Activated T-cell treated with anti-CD3 and anti-CD28 coated beads for 1 hour (primary cell): ENCODE measurements around the gene GUF1.
"Not testable (repeated sequence)": the region's sequence is repeated elsewhere in the genome, so short reads cannot be mapped to it uniquely, and the experiment has no call there.

Source experiments
- DNase-seq: peaks from one replicate; pipeline ENCODE4 v3.0.0-alpha.2; 2020; ENCODE audit warnings: low read depth

Gene GUF1

GRCh38 chr4:44701037-44701436 is 22.8 kb downstream of the GUF1 start:
- DNase-seq: no peak

DNA sequence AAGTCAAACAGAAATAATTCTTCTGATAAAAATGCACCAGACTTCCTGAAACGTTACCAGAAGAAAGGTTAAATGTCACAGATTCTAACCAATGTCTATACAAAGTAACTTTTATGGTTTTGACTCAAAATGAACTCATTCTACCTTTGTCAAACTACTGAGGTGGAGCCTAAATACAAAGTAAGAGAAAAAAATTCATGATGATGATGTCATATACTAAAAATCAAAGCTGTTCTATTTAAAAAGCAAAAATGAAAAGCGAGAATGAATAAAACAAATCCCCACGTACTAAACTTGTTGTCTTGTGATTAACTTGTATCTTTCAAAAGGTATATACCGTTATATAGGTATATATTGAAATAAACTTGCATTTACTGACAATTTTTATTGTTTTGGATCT is 26.5 kb downstream of the GUF1 start:
- DNase-seq: no peak

DNA sequence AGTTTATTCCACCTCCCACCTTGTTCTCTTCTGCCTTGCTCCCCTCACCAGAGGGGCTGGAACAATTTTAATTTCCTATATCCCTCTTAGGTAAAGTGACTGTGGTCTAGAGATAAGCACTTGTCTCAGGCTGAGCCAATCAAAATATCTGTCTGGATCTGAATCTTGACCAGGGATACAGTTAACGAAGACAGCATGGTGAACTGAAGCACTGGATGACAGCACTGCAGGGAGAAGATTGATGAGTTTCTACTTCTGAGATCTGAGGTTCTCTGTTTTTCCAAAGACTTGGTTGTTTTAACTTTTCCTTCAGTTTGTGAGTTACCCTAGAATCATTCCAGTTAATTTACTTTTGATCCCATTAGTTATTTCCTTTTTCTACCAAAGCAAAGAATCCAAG is 34.9 kb downstream of the GUF1 start:
- no peak for DNase-seq

GRCh38 chr4:44716597-44716996 is 38.4 kb downstream of the GUF1 start:
- no peak for DNase-seq

DNA sequence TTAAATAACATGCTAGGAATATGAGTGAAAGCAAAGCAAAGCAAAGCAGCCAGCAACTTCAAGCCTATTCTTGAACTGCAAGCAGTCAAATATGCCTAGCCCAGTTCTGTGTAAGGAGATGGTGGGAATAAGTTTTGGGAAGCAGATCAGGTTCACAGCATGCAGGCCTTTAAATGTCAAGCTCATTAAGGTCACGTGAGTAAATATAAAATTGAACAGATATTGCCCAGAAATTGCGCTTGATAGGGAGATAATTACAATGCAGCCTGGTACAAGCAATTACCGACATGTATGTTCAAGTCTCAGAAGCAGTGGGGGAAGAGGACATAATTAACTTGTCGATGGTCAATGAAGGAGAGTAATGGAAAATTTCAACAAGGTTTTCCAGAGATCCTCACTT is 42.2 kb downstream of the GUF1 start:
- DNase-seq: no peak

GRCh38 chr4:44722001-44722400 is 43.8 kb downstream of the GUF1 start:
- no peak for DNase-seq

DNA sequence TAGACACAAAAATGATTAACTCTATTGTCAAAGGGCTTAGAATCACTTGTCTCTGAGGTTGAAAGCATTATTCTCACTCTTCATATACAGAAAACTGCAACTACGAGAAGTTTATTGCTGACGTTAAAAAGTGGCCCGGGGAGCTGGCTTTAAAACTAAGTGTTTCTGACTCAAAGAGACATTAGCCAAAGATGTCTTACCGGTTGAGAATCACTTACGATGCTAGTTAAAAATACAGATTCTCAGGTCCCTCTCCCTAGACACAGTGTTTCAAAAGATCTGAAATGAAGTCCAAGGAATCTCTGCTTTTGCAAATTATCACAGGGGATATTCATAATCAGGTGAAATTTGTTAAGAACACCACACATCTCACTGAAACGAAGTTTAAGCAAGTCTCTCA is 46.9 kb downstream of the GUF1 start:
- no peak for DNase-seq

DNA sequence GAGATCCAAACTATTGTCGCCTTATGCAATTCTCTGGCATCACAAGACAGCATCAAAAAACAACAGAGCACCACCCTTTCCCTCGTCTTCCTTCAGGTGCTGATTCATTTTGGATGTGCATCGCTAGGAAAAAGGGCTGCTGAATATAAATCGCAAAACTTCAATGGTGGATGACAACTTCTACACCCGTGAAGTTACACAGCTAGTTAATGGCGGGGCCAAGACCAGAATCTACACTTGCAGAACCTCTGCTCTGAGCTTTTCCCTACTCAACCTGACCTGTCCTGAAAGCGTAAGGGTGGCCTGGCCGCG is 47.5 kb downstream of the GUF1 start:
- no peak for DNase-seq

- DNase-seq: peak; percentile 72
Observed at GRCh38 chr4:44726038-44726871, 48.0 kb downstream of the GUF1 start, which contains the start of gene GNPDA2. Gene GNPDA2, minus strand, starts transcription at chr4:44726556. Its CDS starts 4,349 bp downstream, at chr4:44722207.

DNA sequence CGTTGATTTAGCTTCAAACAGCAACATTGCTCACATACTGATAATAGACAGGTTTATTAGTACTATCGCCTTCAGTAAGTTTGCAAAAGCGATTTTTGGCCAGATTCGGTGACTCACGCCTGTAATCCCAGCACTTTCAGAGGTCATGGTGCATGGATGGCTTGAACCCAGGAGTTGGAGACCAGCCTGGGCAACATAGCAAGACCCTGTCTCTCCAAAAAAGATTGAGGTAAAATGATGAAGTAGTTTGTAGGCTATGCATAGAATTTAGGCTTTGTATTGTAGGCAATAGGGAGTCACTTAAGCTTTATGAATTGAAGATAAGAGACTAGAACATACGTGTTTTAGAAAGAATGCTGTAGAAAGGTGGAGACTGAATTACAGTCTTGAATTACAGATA is 49.3 kb downstream of the GUF1 start:
- no peak for DNase-seq

GRCh38 chr4:44728694-44729093 is 50.5 kb downstream of the GUF1 start:
- DNase-seq: not testable (repeated sequence)

GRCh38 chr4:44736900-44737299 is 58.7 kb downstream of the GUF1 start:
- DNase-seq: no peak

DNA sequence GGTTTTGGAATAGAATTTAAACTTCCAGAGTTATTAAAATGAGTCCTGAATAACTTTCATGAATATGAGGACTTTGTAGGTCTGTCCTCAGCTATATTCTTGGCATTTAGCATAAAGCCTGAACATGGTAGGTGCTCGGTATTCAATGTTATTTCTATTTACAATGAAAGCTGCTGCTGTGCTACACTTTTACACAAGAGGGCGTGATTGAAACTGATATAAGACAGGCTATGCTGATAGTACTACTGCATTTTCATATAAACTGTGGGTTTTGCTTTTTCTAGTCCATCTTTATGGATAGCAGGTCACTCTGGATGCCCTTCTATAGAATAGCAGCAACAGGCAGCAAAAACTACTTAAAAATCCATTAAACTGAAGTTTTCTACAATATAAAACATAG is 60.4 kb downstream of the GUF1 start:
- no peak for DNase-seq

GRCh38 chr4:44740201-44740600 is 62.0 kb downstream of the GUF1 start:
- DNase-seq: no peak
